ENCODE results near the gene SLC25A42. TPM values are rescaled to one million over a fixed set of nuclear protein-coding genes. Genes with fewer than 3 reads are reported as not detected.

Gene SLC25A42
- polyA plus RNA-seq, 12 donors, result 7.2 to 20.2 (median 10.2) TPM; not detected in 1

GRCh38 chr19:19067276-19068072, 3.7 kb downstream of the SLC25A42 start:
- no peak for DNase-seq

- DNase-seq, result no peak
Measured at GRCh38 chr19:19068659-19069654, 5.2 kb downstream of the SLC25A42 start.

- DNase-seq, result no peak
Measured at GRCh38 chr19:19071897-19072296, 8.1 kb downstream of the SLC25A42 start.

- DNase-seq, result no peak
Measured at GRCh38 chr19:19074196-19074882, 10.5 kb downstream of the SLC25A42 start.

GRCh38 chr19:19075126-19075525, 11.3 kb downstream of the SLC25A42 start:
- no peak for DNase-seq

- DNase-seq, result no peak
Measured at GRCh38 chr19:19076476-19076875, 12.7 kb downstream of the SLC25A42 start.

- DNase-seq, result no peak
Measured at GRCh38 chr19:19077103-19077502, 13.3 kb downstream of the SLC25A42 start.

GRCh38 chr19:19078801-19079200, 15.0 kb downstream of the SLC25A42 start:
- no peak for DNase-seq

GRCh38 chr19:19079571-19079970, 15.8 kb downstream of the SLC25A42 start:
- DNase-seq, result no peak

- no peak for DNase-seq
Measured at GRCh38 chr19:19081642-19082151, 17.9 kb downstream of the SLC25A42 start.

- no peak for DNase-seq
Measured at GRCh38 chr19:19083413-19084178, 19.8 kb downstream of the SLC25A42 start.

- no peak for DNase-seq
Measured at GRCh38 chr19:19087676-19088075, 23.9 kb downstream of the SLC25A42 start.

GRCh38 chr19:19094513-19094912, 30.7 kb downstream of the SLC25A42 start:
- no peak for DNase-seq

GRCh38 chr19:19095691-19096090, 31.9 kb downstream of the SLC25A42 start:
- DNase-seq, result no peak

GRCh38 chr19:19096641-19097627, 33.1 kb downstream of the SLC25A42 start:
- no peak for DNase-seq

- DNase-seq, result no peak
Measured at GRCh38 chr19:19098084-19098702, 34.4 kb downstream of the SLC25A42 start.

GRCh38 chr19:19098703-19099632, 35.2 kb downstream of the SLC25A42 start:
- no peak for DNase-seq

GRCh38 chr19:19101540-19101939, 37.7 kb downstream of the SLC25A42 start:
- DNase-seq, result no peak
